WI38 (cell line): ENCODE results near the gene LCE1E.

ENCODE experiments used
- H3K4me3 ChIP-seq: 2 replicates; pipeline ENCODE4 v1.5.1; 2011; ENCODE audit warnings: low read depth, mild to moderate bottlenecking, control low read depth, low read length
- TF ChIP-seq, protein P1 (sequence below): IDR thresholded peaks from 2 replicates; pipeline ENCODE4 v1.5.1; 2012; ENCODE audit warnings: low read depth, mild to moderate bottlenecking, control low read depth, low read length

The LCE1E gene

DNA sequence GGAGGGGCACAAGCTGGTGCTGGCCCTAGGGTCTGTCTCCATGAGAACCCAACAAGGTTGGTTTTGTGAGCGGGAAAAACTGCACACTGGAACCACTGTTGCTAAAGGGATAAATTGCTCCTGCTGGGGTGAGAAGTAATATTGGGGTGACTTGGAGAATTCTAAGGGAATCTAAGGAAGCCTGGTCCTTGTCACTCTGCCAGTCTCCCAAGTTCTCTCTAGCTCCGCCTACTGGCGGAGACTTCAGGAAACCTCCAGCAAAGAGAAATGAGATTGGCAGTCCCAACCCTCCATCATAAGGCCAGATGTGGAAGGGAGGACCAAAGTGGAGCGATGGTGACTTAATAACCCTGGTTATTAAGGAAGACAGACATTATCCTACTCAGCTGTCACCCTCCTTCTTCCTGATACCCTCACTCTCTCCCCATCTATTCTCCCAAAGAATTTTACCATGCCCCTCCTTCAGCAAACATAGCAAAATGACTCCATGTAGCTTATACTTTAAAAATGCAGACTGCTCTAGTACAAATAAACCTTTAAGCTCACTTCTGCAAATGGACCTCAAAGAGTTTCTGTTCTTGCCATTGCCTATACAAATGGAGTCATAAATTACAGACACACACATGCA is 8.4 kb upstream of the LCE1E start:
- TF ChIP-seq, protein P1, sequence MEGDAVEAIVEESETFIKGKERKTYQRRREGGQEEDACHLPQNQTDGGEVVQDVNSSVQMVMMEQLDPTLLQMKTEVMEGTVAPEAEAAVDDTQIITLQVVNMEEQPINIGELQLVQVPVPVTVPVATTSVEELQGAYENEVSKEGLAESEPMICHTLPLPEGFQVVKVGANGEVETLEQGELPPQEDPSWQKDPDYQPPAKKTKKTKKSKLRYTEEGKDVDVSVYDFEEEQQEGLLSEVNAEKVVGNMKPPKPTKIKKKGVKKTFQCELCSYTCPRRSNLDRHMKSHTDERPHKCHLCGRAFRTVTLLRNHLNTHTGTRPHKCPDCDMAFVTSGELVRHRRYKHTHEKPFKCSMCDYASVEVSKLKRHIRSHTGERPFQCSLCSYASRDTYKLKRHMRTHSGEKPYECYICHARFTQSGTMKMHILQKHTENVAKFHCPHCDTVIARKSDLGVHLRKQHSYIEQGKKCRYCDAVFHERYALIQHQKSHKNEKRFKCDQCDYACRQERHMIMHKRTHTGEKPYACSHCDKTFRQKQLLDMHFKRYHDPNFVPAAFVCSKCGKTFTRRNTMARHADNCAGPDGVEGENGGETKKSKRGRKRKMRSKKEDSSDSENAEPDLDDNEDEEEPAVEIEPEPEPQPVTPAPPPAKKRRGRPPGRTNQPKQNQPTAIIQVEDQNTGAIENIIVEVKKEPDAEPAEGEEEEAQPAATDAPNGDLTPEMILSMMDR: no peak

DNA sequence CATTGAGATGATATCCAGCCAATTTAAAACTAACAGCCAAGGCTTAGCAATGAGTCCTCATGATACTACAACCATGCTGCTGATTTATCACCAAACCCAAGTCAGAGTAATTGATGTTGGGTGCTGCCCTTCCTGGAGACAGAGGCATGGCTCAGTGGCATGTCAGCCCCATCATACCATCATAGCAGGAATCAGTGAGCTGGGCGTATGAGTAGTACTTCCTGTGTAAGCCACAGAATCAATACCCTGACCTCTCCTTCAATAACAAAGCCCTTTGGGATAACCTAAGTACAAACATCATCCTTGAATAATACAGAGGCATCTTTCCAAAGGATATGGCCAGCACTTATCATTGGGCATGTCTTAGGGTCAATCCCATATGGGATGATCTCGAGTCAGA is 3.0 kb upstream of the LCE1E start:
- H3K4me3 ChIP-seq: no peak overlapping the region
- TF ChIP-seq, protein P1: no peak

More for the DNA sequence above, 8.4 kb upstream of the LCE1E start:
- no peak overlapping the region for H3K4me3 ChIP-seq

DNA sequence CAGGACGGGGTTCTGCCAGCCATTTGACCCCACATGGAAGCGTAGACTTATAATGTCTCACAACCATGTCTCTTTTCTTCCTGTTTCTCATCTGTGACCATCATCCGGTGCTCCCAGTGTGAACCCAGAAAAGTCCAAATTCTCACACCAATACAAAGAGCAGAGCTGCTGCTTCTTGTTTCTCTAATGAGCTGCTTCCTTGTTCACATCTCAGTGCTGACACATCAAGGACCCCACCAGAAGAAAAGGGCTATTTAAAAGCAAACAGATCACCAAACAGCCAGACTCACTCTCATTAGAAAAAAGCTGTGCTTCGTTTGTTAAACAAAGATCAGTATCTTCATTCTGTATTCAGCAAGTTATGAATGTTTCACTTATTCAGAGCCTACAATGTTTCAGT is 9.6 kb downstream of the LCE1E start:
- TF ChIP-seq, protein P1: no peak
- no peak overlapping the region for H3K4me3 ChIP-seq

DNA sequence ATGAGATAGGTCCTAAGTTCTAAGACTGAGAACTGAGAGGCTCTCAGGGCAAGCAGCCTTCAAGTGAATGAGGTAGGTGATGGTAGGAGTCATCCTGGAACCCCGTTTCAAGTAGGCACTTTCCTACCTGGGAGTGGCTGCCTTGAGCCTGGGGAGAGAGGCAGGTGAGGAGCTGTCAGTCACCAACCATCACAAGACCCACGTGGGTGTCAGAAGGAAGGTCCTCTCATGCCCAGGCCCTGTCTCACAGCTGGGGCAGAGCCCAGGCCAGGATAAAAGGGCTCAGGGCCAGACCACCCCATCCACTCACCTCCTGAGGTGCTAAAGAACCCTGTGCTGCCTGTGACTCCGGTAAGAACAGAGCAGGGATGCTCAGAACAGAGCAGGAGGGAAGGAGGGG is 10.4 kb downstream of the LCE1E start, which contains the start of gene LCE1D:
Gene LCE1D, plus strand, starts transcription at position 301 of the 400 bp plus-strand sequence. CDS start 1,074 bp downstream, outside the sequence.
- TF ChIP-seq, protein P1: no peak
- no peak within 1 kb of the TSS for H3K4me3 ChIP-seq

DNA sequence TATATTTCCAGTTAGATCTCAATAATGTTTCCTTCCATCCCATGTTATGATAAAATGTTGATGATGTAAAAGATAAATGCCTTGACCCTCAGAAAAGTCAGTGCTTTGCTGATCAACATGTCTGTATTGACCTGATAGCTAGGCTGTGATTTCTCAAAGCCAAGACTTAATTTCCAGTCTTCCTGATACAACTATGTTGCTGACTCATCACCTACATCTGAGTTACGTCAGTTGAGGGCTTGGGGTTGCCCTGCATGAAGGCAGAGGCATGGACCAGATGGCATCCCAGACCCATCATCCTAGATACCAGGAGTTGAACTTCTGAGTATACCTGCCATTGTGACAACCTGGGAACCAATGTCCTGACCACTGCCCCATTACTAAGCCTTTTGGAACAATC is 15.3 kb downstream of the LCE1E start:
- no peak overlapping the region for H3K4me3 ChIP-seq
- TF ChIP-seq, protein P1: no peak

DNA sequence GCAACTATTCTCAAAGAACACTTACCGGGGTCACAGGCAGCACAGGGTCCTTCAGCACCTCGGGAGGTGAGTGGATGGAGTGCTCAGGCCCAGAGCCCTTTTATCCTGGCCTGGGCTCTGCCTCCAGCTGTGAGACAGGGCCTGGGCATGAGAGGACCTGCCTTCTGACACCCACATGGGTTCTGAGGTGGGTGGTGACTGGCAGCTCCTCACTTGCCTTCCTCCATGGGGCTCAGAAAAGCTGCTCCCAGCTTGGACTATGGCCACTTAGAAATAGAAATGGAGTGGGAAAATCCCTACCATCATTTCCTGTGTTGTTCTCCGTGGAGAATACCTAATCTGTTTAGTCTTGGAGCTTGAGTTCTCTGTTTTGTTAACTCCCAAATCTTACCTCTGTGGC is 20.5 kb downstream of the LCE1E start, which contains the start of gene LCE1C:
Gene LCE1C, minus strand, starts transcription at position 76 of the 400 bp plus-strand sequence. CDS start 1,173 bp downstream, outside the sequence.
- TF ChIP-seq, protein P1: no peak

GRCh38 chr1:152811050-152811449 is 25.0 kb downstream of the LCE1E start:
- TF ChIP-seq, protein P1: no peak
- H3K4me3 ChIP-seq: no peak overlapping the region

More for the DNA sequence above, 20.5 kb downstream of the LCE1E start, which contains the start of gene LCE1C:
- no peak within 1 kb of the TSS for H3K4me3 ChIP-seq
